CD4-positive, alpha-beta T cell treated with Interferon alpha-2 for 1 hour (primary cell): ENCODE measurements around the gene MMD.
"Not testable (repeated sequence)": the region's sequence is repeated elsewhere in the genome, so short reads cannot be mapped to it uniquely, and the experiment has no call there.

Source experiments
- DNase-seq, 2 donors: peaks; one replicate each; pipeline ENCODE4 v3.0.0-alpha.2; 2020 to 2022

Gene MMD

DNA sequence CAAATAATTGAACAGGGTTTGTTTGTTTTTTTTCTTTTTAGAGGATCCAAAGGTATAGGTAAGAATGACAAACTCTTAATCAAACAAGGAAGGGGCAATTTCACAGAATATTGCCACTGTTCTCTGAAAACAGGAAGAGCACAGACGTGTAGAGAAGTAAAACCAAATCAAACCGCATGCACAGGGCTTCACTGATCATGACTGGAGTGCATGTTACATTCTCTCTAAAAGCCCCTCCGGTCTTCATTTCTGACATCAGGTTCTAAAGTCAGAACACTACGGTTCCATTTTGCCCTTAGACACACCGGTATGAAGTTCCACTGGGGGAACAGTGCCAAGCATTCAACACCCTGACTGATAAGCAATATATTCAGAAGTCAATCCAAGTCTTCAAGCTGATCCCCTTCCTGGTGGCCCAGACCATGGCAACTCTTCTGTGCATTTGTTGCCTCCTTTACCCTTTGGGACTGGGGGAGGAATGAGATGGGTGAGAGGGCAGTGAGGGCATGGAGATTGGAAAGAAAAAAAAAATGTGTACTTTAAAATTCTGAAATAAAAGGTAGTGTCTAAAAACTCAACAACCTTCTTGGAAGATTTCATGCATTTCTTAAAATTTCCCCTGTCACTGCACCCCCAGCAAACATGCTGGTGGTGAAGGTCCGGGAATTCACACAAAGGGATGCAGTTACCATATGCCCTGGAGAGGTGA is 1.4 kb downstream of the MMD start:
- peak; percentile 72 to 81 for DNase-seq

- no peak for DNase-seq
Measured at GRCh38 chr17:55418369-55419268, 3.0 kb downstream of the MMD start.

GRCh38 chr17:55417411-55418268 is 4.0 kb downstream of the MMD start:
- DNase-seq, result no peak

GRCh38 chr17:55416470-55417052 is 5.1 kb downstream of the MMD start:
- no peak for DNase-seq

DNA sequence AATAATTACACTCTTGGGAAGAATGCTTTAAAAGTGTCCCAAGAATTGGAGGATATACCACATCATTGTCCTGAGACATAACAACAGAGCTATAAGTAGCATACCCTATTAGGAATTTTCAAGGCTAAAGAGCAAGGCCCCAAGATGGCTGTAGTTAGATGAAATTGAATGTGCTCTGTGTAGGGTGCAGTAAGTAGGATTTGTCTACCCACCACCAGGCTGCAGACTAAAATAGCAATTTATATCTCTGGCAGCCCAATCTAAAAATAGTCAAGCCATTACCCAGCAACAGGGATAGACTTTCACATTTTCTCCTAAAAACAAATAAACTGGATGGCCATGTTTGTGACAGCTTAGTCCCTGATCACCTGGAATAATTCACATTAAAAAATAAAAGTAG is 5.6 kb downstream of the MMD start:
- DNase-seq, result no peak

GRCh38 chr17:55414983-55415382 is 6.7 kb downstream of the MMD start:
- DNase-seq, result no peak

- DNase-seq, result peak in 1 of 2 donors; percentile 36
Measured at GRCh38 chr17:55413825-55414489, 7.7 kb downstream of the MMD start.

DNA sequence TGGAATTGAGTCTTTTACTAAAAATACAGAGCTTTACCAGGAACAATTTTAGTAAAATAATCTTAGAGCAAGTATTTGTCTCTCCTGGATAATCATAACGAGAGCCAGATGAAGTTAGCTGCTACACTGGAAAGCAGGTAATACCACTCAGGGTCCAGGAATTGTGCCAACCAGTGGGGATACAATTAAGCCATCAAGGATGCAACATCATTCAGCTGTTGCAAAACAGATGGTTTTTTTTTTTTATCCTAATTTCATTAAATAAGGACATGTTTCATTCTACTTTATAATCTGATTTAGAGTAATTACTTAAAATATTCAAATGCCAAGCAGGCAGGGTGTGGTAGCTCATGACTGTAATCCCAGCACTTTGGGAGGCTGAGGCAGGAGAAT is 10.2 kb downstream of the MMD start:
- no peak for DNase-seq

GRCh38 chr17:55410722-55411462 is 10.7 kb downstream of the MMD start:
- no peak for DNase-seq

GRCh38 chr17:55409030-55409800 is 12.4 kb downstream of the MMD start:
- no peak for DNase-seq

DNA sequence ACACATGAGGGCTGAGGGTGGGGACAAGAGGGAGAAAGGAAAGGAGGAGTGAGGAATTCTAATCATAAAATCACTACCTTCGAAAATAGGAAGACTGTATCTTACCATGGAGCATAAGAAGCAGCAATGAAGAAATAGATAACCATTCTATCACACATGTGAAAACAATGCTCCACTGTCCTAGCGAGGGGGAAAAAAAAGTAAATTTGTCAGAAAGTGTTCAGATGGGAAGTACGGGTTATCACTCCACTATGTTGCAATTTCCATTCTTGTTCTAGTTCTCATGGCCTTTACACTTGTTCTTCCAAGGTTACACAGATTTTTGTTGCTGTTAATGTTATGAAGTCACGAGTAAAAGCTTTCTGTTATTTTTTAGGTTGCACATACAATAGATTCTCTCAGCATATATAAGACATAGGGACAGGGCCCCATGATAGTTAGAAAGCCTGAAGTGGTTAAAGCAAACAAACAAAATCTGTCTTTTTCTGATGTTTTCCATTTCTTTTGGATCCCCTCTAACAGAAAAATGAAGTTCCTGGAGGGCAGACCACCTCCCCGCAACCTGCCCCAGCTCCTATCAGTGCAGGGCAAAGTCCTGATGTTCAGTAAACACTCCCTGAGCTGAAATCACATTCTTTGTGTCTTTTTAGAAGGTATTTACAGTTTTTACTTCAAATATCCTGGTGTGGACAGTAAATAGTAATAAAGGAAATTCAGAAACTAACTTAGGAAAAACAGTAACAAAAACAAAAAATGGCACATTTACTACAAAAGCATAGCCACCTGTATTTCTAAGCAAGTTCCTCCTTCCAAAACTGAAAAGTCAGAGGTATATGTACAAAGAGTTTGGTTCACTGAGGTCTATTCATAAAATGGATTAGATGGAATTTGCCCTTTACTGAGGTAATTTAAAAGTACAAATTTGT is 13.7 kb downstream of the MMD start:
- DNase-seq, result no peak

- no peak for DNase-seq
Measured at GRCh38 chr17:55405600-55405999, 16.0 kb downstream of the MMD start.

DNA sequence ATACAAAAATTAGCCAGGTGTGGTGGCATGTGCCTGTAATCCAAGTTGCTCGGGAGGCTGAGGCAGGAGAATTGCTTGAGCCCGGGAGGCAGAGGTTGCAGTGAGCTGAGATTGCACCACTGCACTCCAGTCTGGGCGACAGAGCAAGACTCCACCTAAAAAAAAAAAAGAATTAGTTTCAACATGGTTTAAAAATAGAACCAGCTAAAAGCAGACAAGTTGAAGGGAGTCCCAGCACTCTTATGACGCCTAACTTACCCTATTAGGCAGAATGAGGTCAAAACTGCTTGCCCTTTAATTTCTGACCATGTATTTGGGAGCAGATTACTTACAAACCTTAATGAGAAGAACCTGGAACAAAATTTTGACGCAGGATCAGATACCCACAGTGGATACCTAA is 17.4 kb downstream of the MMD start:
- not testable (repeated sequence) for DNase-seq

GRCh38 chr17:55402374-55402773 is 19.3 kb downstream of the MMD start:
- no peak for DNase-seq

DNA sequence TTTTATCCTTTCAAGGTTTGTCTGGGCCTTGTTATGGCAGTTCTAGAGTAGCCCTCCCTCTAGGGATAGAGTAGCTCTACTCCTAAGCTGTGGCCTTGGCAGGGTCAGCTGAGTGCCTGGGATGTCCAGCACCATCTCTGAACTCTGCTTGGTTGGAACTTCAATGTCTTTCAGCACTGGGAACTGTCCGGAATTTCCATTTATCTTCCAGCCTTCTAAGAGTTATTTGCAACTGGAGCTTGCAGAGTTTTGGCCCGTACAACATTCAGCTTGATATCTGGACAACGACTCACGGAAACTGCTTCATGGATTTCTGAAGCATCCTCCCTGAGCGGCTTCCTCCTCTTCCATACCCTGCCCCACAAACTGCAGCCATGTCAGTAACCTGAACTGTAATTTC is 22.9 kb downstream of the MMD start:
- no peak for DNase-seq

GRCh38 chr17:55395803-55396505 is 25.7 kb downstream of the MMD start:
- DNase-seq, result no peak

GRCh38 chr17:55394357-55395021 is 27.1 kb downstream of the MMD start:
- no peak for DNase-seq

DNA sequence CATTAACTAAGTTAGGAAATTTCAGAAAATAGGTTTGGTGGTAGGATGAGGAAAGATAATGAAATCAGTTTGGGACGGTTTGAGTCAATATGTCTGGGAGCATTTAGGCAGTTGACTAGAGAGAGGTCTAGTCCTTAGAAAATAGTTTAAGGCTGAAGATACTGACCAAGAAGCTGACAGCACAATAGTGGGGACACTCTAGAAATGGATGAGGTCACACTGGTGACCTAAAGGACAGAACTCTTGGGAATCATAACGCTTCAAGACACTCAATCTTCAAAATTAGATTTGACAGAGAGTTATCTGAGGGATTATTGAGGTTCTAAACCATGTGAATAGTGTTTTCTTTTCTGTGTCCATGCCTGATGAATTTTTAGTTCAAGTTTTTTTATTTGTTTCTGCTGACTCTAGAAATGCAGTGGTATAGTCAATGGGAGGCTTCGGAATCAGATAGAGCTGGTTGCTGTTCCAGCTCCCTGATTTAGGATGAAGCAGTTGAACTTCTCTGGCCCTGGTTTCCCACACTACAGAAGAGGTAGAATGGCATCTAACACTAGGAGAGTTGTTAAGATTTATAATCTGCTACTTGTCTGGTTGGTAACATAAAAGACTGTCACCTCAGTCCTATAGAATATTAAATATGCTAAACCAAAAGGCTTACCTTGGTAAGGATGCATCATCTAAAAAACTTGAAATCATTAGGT is 29.7 kb downstream of the MMD start:
- DNase-seq, result no peak
